GM12892 (cell line): ENCODE data around the gene NPFFR1.

ENCODE experiments used
- POLR2A ChIP-seq: IDR thresholded peaks from 2 replicates; pipeline ENCODE4 v1.6.1; 2011; ENCODE audit warnings: low read depth, low read length, control low read depth
- POLR2AphosphoS5 ChIP-seq: IDR thresholded peaks from 2 replicates; pipeline ENCODE4 v1.6.1; 2011; ENCODE audit warnings: low read depth, low read length, control low read depth
- TAF1 ChIP-seq: IDR thresholded peaks from 2 replicates; pipeline ENCODE4 v1.6.1; 2011; ENCODE audit warnings: low read depth, mild to moderate bottlenecking, control low read depth, low read length, borderline replicate concordance

DNA sequence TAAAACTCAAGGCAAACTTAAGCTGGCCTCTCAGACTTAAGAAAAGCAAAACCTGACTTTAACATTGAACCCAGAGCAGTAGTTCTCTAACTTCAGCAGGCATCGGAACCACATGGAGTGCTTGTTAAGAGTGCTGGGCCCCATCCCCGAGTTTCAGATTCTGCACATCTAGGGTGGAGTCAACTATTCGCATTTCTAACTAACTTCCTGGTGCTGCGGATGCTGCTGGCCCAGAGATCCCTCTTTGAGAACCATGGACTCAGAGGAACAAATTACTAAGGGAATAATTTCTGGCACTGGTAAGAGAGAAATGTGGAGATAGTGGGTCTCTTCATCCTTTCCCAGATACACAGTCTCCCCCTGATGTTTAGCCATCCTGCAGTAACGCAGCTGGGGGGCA is 14.6 kb upstream of the NPFFR1 start:
- no peak for TF ChIP-seq TAF1
- TF ChIP-seq POLR2AphosphoS5: no peak
- TF ChIP-seq POLR2A: no peak
